ENCODE results near the gene VSTM4. TPM values are rescaled to one million over a fixed set of nuclear protein-coding genes. Genes with fewer than 3 reads are reported as not detected.

VSTM4 gene
- total and polyA plus RNA-seq, 2 experiments from 2014 or later: 9.0 to 10.2 TPM

GRCh38 chr10:49113741-49114141 is 1.6 kb downstream of the VSTM4 start:
- Histone ChIP-seq H2AFZ (no peak overlapping the region), H3K4me1 (ENCODE audit: insufficient read depth) (peaks cover 8% of the 10 kb centered on the region), H3K27ac (no peak overlapping the region), H3K36me3 (replicated peaks; ENCODE audit: insufficient read depth, low read depth) (no peaks in the 10 kb centered on the region), H3K4me3 (no peak overlapping the region), H3K79me2 (no peaks in the 10 kb centered on the region), H4K20me1 (ENCODE audit: insufficient read depth, poor library complexity, severe bottlenecking) (no peaks in the 10 kb centered on the region), H3K27me3 (peaks cover 27% of the 10 kb centered on the region), H3K4me2 (peak overlapping the region; percentile 74), H3K9me2 (replicated peaks; ENCODE audit: insufficient read depth) (no peaks in the 10 kb centered on the region), H3K9me3 (ENCODE audit: low read depth) (no peaks in the 10 kb centered on the region)
- DNase-seq (ENCODE audit: low spot score): no peak
- TF ChIP-seq CTCF (IDR thresholded peaks at IDR 0.05; ENCODE audit: poor library complexity) (no peak), EZH2phosphoT487 (IDR thresholded peaks at IDR 0.05; ENCODE audit: low read depth, severe bottlenecking, unreplicated experiment) (no peak)
- WGBS (ENCODE audit: low lambda C conversion rate, missing lambda C conversion rate): 81% methylated on average over 3 of the region's 3 CpGs

GRCh38 chr10:49112851-49113250 is 2.5 kb downstream of the VSTM4 start:
- no peak overlapping the region for H2AFZ ChIP-seq
- no peaks in the 10 kb centered on the region for H4K20me1 ChIP-seq (ENCODE audit: insufficient read depth, poor library complexity, severe bottlenecking)
- H3K27me3 ChIP-seq: peaks cover 27% of the 10 kb centered on the region
- no peak overlapping the region for H3K4me3 ChIP-seq
- no peaks in the 10 kb centered on the region for H3K79me2 ChIP-seq
- H3K9me3 ChIP-seq (ENCODE audit: low read depth): no peaks in the 10 kb centered on the region
- DNase-seq (ENCODE audit: low spot score): no peak
- peak overlapping the region; percentile 74 for H3K4me2 ChIP-seq
- H3K4me1 ChIP-seq (ENCODE audit: insufficient read depth): peaks cover 8% of the 10 kb centered on the region
- H3K27ac ChIP-seq: no peak overlapping the region
- no peaks in the 10 kb centered on the region for H3K9me2 ChIP-seq (replicated peaks; ENCODE audit: insufficient read depth)
- TF ChIP-seq EZH2phosphoT487 (IDR thresholded peaks at IDR 0.05; ENCODE audit: low read depth, severe bottlenecking, unreplicated experiment) (no peak), EZH2 (IDR thresholded peaks at IDR 0.05; ENCODE audit: borderline replicate concordance) (no peak), CTCF (IDR thresholded peaks at IDR 0.05; ENCODE audit: poor library complexity) (no peak)
- H3K36me3 ChIP-seq (replicated peaks; ENCODE audit: insufficient read depth, low read depth): no peaks in the 10 kb centered on the region
- 70% methylated on average over 3 of the region's 3 CpGs for whole genome bisulfite sequencing (ENCODE audit: low lambda C conversion rate, missing lambda C conversion rate)

DNA sequence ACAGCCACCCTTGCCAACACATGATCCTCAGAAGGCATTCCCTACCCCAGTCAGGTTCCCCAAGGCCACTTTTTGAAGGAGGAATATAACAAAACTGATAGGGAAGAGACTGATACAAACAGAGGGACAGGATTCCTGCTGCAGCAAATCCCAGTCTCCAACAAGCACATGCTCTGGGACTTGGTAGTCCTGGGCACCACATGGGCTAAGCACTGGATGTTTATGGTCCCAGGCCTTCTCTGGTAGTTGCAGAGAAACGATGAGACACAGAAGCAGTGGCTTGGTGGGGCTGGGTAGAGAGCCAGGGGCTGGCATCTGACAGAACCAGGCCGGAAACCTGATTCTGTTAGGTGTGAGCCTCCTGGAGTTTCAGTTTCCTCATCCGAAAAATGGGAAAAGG is 3.2 kb downstream of the VSTM4 start:
- Histone ChIP-seq H3K9me2 (replicated peaks; ENCODE audit: insufficient read depth) (no peaks in the 10 kb centered on the region), H3K4me2 (no peak overlapping the region), H3K27me3 (peaks cover 27% of the 10 kb centered on the region), H2AFZ (no peak overlapping the region), H3K4me1 (ENCODE audit: insufficient read depth) (peaks cover 8% of the 10 kb centered on the region), H3K36me3 (replicated peaks; ENCODE audit: insufficient read depth, low read depth) (no peaks in the 10 kb centered on the region), H3K27ac (no peak overlapping the region), H3K9me3 (ENCODE audit: low read depth) (no peaks in the 10 kb centered on the region), H3K4me3 (no peak overlapping the region), H3K79me2 (no peaks in the 10 kb centered on the region), H4K20me1 (ENCODE audit: insufficient read depth, poor library complexity, severe bottlenecking) (no peaks in the 10 kb centered on the region)
- no peak for TF ChIP-seq EZH2 (IDR thresholded peaks at IDR 0.05; ENCODE audit: borderline replicate concordance)
- no peak for TF ChIP-seq EZH2phosphoT487 (IDR thresholded peaks at IDR 0.05; ENCODE audit: low read depth, severe bottlenecking, unreplicated experiment)
- TF ChIP-seq CTCF (IDR thresholded peaks at IDR 0.05; ENCODE audit: poor library complexity): no peak
- DNase-seq (ENCODE audit: low spot score): no peak
- WGBS (ENCODE audit: low lambda C conversion rate, missing lambda C conversion rate): 95% methylated on average over 3 of the region's 3 CpGs

DNA sequence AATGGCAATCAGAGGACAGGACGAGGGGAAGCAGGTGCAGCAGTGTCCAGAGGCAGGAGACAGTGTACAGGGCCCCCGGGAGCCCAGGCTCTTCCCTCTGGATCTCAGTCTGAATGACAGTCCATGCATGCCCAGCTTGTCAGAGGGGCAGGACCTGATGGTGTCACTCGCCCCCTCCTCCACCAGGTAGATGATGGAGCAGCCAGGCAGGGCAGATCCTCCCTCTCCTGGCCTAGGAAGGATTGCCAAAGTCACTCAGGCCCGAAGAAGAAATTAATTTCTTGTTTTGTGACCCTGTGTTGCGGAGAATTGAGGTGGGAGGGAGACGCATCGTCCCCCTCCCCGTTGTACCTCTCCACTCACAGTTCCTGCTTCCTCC is 4.0 kb downstream of the VSTM4 start:
- peaks cover 26% of the 10 kb centered on the region for H3K27me3 ChIP-seq
- 79% methylated on average over 8 of the region's 8 CpGs for WGBS (ENCODE audit: low lambda C conversion rate, missing lambda C conversion rate)
- no peak for DNase-seq (ENCODE audit: low spot score)
- no peak overlapping the region for H2AFZ ChIP-seq
- H3K4me3 ChIP-seq: no peak overlapping the region
- peaks cover 8% of the 10 kb centered on the region for H3K4me1 ChIP-seq (ENCODE audit: insufficient read depth)
- no peak overlapping the region for H3K27ac ChIP-seq
- H3K36me3 ChIP-seq (replicated peaks; ENCODE audit: insufficient read depth, low read depth): no peaks in the 10 kb centered on the region
- no peaks in the 10 kb centered on the region for H3K9me2 ChIP-seq (replicated peaks; ENCODE audit: insufficient read depth)
- H3K79me2 ChIP-seq: no peaks in the 10 kb centered on the region
- no peak overlapping the region for H3K4me2 ChIP-seq
- H4K20me1 ChIP-seq (ENCODE audit: insufficient read depth, poor library complexity, severe bottlenecking): no peaks in the 10 kb centered on the region
- no peaks in the 10 kb centered on the region for H3K9me3 ChIP-seq (ENCODE audit: low read depth)
- TF ChIP-seq CTCF (IDR thresholded peaks at IDR 0.05; ENCODE audit: poor library complexity) (no peak), EZH2phosphoT487 (IDR thresholded peaks at IDR 0.05; ENCODE audit: low read depth, severe bottlenecking, unreplicated experiment) (no peak), EZH2 (IDR thresholded peaks at IDR 0.05; ENCODE audit: borderline replicate concordance) (no peak)

Measured in hepatocyte (in vitro differentiated cells).